Mesenchymal stem cell (in vitro differentiated cells and primary cell): ENCODE data around the gene FLG2.
"Not testable (repeated sequence)": the region's sequence is repeated elsewhere in the genome, so short reads cannot be mapped to it uniquely, and the experiment has no call there.

ENCODE experiments used
- DNase-seq: peaks from one replicate; pipeline ENCODE4 v3.0.0-alpha.2; 2013
- H2AFZ ChIP-seq: one replicate; pipeline ENCODE4 v1.6.1; 2013; ENCODE audit warnings: low read depth, mild to moderate bottlenecking, control low read depth, inconsistent platforms, low read length, moderate library complexity
- H2AK5ac ChIP-seq: 2 replicates; pipeline ENCODE4 v1.6.1; 2013; ENCODE audit warnings: low read length, moderate library complexity, mild to moderate bottlenecking, inconsistent platforms; ENCODE audit not compliant: severe bottlenecking
- H2BK120ac ChIP-seq: one replicate; pipeline ENCODE4 v1.6.1; 2013; ENCODE audit warnings: low read depth, mild to moderate bottlenecking, inconsistent platforms, low read length, moderate library complexity
- H2BK12ac ChIP-seq, 2 experiments: one replicate each; pipeline ENCODE4 v1.6.1; 2013; ENCODE audit warnings: inconsistent platforms in 2 of 2, low read length in 2 of 2, mild to moderate bottlenecking in 2 of 2, moderate library complexity in 2 of 2, control low read depth in 1 of 2
- H2BK15ac ChIP-seq: one replicate; pipeline ENCODE4 v1.6.1; 2013; ENCODE audit warnings: mild to moderate bottlenecking, low read depth, inconsistent platforms; ENCODE audit not compliant: poor library complexity, severe bottlenecking
- H2BK5ac ChIP-seq: 2 replicates; pipeline ENCODE4 v1.6.1; 2013; ENCODE audit warnings: low read depth, mild to moderate bottlenecking, low read length, control low read depth, inconsistent platforms; ENCODE audit not compliant: poor library complexity, severe bottlenecking
- H3K14ac ChIP-seq, 2 experiments: one replicate each; pipeline ENCODE4 v1.6.1; 2013; ENCODE audit warnings: inconsistent platforms in 2 of 2, low read length in 2 of 2, control low read depth in 1 of 2, mild to moderate bottlenecking in 1 of 2, moderate library complexity in 1 of 2
- H3K18ac ChIP-seq, 2 experiments: one replicate each; pipeline ENCODE4 v1.6.1; 2013; ENCODE audit warnings: inconsistent platforms in 2 of 2, low read length in 2 of 2, control low read depth in 1 of 2, low read depth in 1 of 2, mild to moderate bottlenecking in 1 of 2
- H3K23ac ChIP-seq, 2 experiments: one replicate each; pipeline ENCODE4 v1.6.1; 2013; ENCODE audit warnings: inconsistent platforms in 2 of 2, low read length in 2 of 2, mild to moderate bottlenecking in 2 of 2, moderate library complexity in 2 of 2, control low read depth in 1 of 2
- H3K27ac ChIP-seq: 2 replicates; pipeline ENCODE4 v1.5.1; 2013; ENCODE audit warnings: mild to moderate bottlenecking, moderate library complexity, low read length, control low read depth, inconsistent platforms; ENCODE audit not compliant: poor library complexity, severe bottlenecking
- H3K27me3 ChIP-seq, 2 experiments: 2 replicates each; pipeline versions ENCODE4 v1.6.1 to v1.7.0; 2013; ENCODE audit warnings: low read length in 2 of 2, mild to moderate bottlenecking in 2 of 2, moderate library complexity in 2 of 2, control low read depth in 1 of 2, inconsistent platforms in 1 of 2; ENCODE audit not compliant: control insufficient read depth in 1 of 2, insufficient read depth in 1 of 2
- H3K36me3 ChIP-seq, 2 experiments: 2 replicates each; pipeline versions ENCODE4 v1.6.1 to v1.7.0; 2013; ENCODE audit warnings: low read length in 2 of 2, control low read depth in 1 of 2, inconsistent platforms in 1 of 2, low read depth in 1 of 2, mild to moderate bottlenecking in 1 of 2; ENCODE audit not compliant: insufficient read depth in 2 of 2, control insufficient read depth in 1 of 2
- H3K4ac ChIP-seq, 2 experiments: one replicate each; pipeline ENCODE4 v1.6.1; 2013; ENCODE audit warnings: inconsistent platforms in 2 of 2, low read length in 2 of 2, mild to moderate bottlenecking in 2 of 2, moderate library complexity in 2 of 2, control low read depth in 1 of 2, low read depth in 1 of 2
- H3K4me1 ChIP-seq: 2 replicates; pipeline ENCODE4 v1.6.1; 2013; ENCODE audit warnings: low read depth, low read length, control low read depth; ENCODE audit not compliant: control insufficient read depth, insufficient read depth
- H3K4me2 ChIP-seq: 2 replicates; pipeline ENCODE4 v1.6.1; 2013; ENCODE audit warnings: low read length, mild to moderate bottlenecking, inconsistent platforms; ENCODE audit not compliant: poor library complexity, severe bottlenecking
- H3K4me3 ChIP-seq, 2 experiments: 2 replicates each; pipeline versions ENCODE4 v1.5.1 to v1.7.0; 2013; ENCODE audit warnings: low read length in 2 of 2, mild to moderate bottlenecking in 2 of 2, control low read depth in 1 of 2, low read depth in 1 of 2; ENCODE audit not compliant: insufficient read depth in 1 of 2
- H3K79me1 ChIP-seq: replicated peaks from 2 replicates; pipeline ENCODE4 v1.6.1; 2013; ENCODE audit warnings: mild to moderate bottlenecking, control low read depth, low read length, inconsistent platforms; ENCODE audit not compliant: poor library complexity, severe bottlenecking
- H3K9ac ChIP-seq: 2 replicates; pipeline ENCODE4 v1.7.0; 2013; ENCODE audit warnings: mild to moderate bottlenecking, low read length, moderate library complexity
- H3K9me3 ChIP-seq: 2 replicates; pipeline ENCODE4 v1.7.0; 2013; ENCODE audit warnings: mild to moderate bottlenecking, low read length; ENCODE audit not compliant: control insufficient read depth
- H4K8ac ChIP-seq: one replicate; pipeline ENCODE4 v1.6.1; 2013; ENCODE audit warnings: inconsistent platforms, mild to moderate bottlenecking, low read length, moderate library complexity
- H4K91ac ChIP-seq: one replicate; pipeline ENCODE4 v1.6.1; 2013; ENCODE audit warnings: mild to moderate bottlenecking, low read length, inconsistent platforms
- WGBS: methylation state at CpG from one replicate; pipeline ENCODE4 v1.1.7; 2013; ENCODE audit warnings: mixed read lengths; 5-methylcytosine and 5-hydroxymethylcytosine counted together

The FLG2 gene

GRCh38 chr1:152309955-152310354, 49.9 kb downstream of the FLG2 start:
- no peak overlapping the region for H2AFZ ChIP-seq
- no peak overlapping the region for H2BK15ac ChIP-seq
- no peaks in the 10 kb centered on the region for H3K36me3 ChIP-seq
- no peak overlapping the region for H3K27ac ChIP-seq
- no peak overlapping the region for H3K4me3 ChIP-seq
- no peak overlapping the region for H2AK5ac ChIP-seq
- WGBS: 67% methylated on average over 9 of the region's 9 CpGs
- no peaks in the 10 kb centered on the region for H3K79me1 ChIP-seq
- H2BK5ac ChIP-seq: no peak overlapping the region
- no peak overlapping the region for H3K23ac ChIP-seq
- H3K18ac ChIP-seq: no peak overlapping the region
- H4K91ac ChIP-seq: no peak overlapping the region
- H3K9me3 ChIP-seq: no peaks in the 10 kb centered on the region
- H3K14ac ChIP-seq: no peak overlapping the region
- no peak overlapping the region for H3K4ac ChIP-seq
- H3K4me1 ChIP-seq: no peaks in the 10 kb centered on the region
- H2BK12ac ChIP-seq: no peak overlapping the region
- no peak for DNase-seq
- H3K9ac ChIP-seq: no peak overlapping the region
- no peak overlapping the region for H2BK120ac ChIP-seq
- H3K27me3 ChIP-seq: no peaks in the 10 kb centered on the region
- no peak overlapping the region for H4K8ac ChIP-seq
- H3K4me2 ChIP-seq: no peak overlapping the region

- not testable (repeated sequence) for H2BK15ac ChIP-seq, H3K18ac ChIP-seq
- 70% methylated on average over 17 of the region's 17 CpGs for WGBS
These were observed 50.4 kb downstream of the FLG2 start for GRCh38 chr1:152309320-152309901.

GRCh38 chr1:152308758-152309157, 51.0 kb downstream of the FLG2 start:
- not testable (repeated sequence) for H3K9me3 ChIP-seq, H3K79me1 ChIP-seq, H3K9ac ChIP-seq, H3K27ac ChIP-seq, H2AFZ ChIP-seq, H3K4ac ChIP-seq, H3K14ac ChIP-seq, H3K4me1 ChIP-seq, H3K4me2 ChIP-seq, H2BK120ac ChIP-seq, H2AK5ac ChIP-seq, DNase-seq, H2BK15ac ChIP-seq, H3K4me3 ChIP-seq, H2BK5ac ChIP-seq, H4K91ac ChIP-seq, H3K36me3 ChIP-seq, H2BK12ac ChIP-seq, H3K23ac ChIP-seq, H4K8ac ChIP-seq, H3K27me3 ChIP-seq, H3K18ac ChIP-seq
- 71% methylated on average over 7 of the region's 7 CpGs for WGBS

More at GRCh38 chr1:152309320-152309901, 50.4 kb downstream of the FLG2 start:
- not testable (repeated sequence) for H3K36me3 ChIP-seq, H2AK5ac ChIP-seq, H3K79me1 ChIP-seq, DNase-seq, H3K27ac ChIP-seq, H3K9me3 ChIP-seq, H2BK120ac ChIP-seq, H3K27me3 ChIP-seq, H3K9ac ChIP-seq, H3K4me3 ChIP-seq, H4K8ac ChIP-seq, H3K4ac ChIP-seq, H3K14ac ChIP-seq, H3K4me2 ChIP-seq, H4K91ac ChIP-seq, H2BK5ac ChIP-seq, H3K4me1 ChIP-seq, H2BK12ac ChIP-seq, H2AFZ ChIP-seq, H3K23ac ChIP-seq

- H2BK12ac ChIP-seq, H2AK5ac ChIP-seq, H2BK120ac ChIP-seq, H3K18ac ChIP-seq, H3K9me3 ChIP-seq, H3K4me2 ChIP-seq, H3K23ac ChIP-seq, H4K91ac ChIP-seq, H2BK5ac ChIP-seq, H4K8ac ChIP-seq, H3K4me3 ChIP-seq, DNase-seq, H3K4me1 ChIP-seq, H2AFZ ChIP-seq, H3K27me3 ChIP-seq, H2BK15ac ChIP-seq, H3K4ac ChIP-seq, H3K79me1 ChIP-seq, H3K36me3 ChIP-seq, H3K14ac ChIP-seq, H3K27ac ChIP-seq, H3K9ac ChIP-seq: not testable (repeated sequence)
- 77% methylated on average over 8 of the region's 8 CpGs for WGBS
These were observed 51.8 kb downstream of the FLG2 start for GRCh38 chr1:152307970-152308369.
